Measurements from ENCODE around the gene VNN1.
A peak's percentile ranks its signal among the peaks of the same experiment; 100 is the strongest.
"Not testable (repeated sequence)": the region's sequence is repeated elsewhere in the genome, so short reads cannot be mapped to it uniquely, and the experiment has no call there.

The VNN1 gene

GRCh38 chr6:132719736-132720448, 6.0 kb upstream of the VNN1 start:
- DNase-seq (ENCODE audit: low read depth): no peak

- no peak for DNase-seq (ENCODE audit: low read depth)
These were observed 2.2 kb upstream of the VNN1 start for GRCh38 chr6:132715881-132716637.

GRCh38 chr6:132715204-132715603, 1.3 kb upstream of the VNN1 start:
- no peak for DNase-seq (ENCODE audit: low read depth)

GRCh38 chr6:132714160-132714559, 305 bp upstream of the VNN1 start:
- no peak for DNase-seq (ENCODE audit: low read depth)

- no peak for DNase-seq (ENCODE audit: low read depth)
These were observed 1.5 kb downstream of the VNN1 start for GRCh38 chr6:132712366-132712765.

GRCh38 chr6:132708771-132709170, 5.1 kb downstream of the VNN1 start:
- DNase-seq (ENCODE audit: low read depth): no peak

GRCh38 chr6:132708002-132708401, 5.9 kb downstream of the VNN1 start:
- no peak for DNase-seq (ENCODE audit: low read depth)

- DNase-seq (ENCODE audit: low read depth): not testable (repeated sequence)
These were observed 7.1 kb downstream of the VNN1 start for GRCh38 chr6:132706756-132707155.

- DNase-seq (ENCODE audit: low read depth): no peak
These were observed 9.9 kb downstream of the VNN1 start for GRCh38 chr6:132703936-132704335.

- DNase-seq (ENCODE audit: low read depth): no peak
These were observed 15.2 kb downstream of the VNN1 start for GRCh38 chr6:132698608-132699007.

- no peak for DNase-seq (ENCODE audit: low read depth)
These were observed 18.1 kb downstream of the VNN1 start for GRCh38 chr6:132695773-132696172.

GRCh38 chr6:132693478-132693877, 20.4 kb downstream of the VNN1 start:
- DNase-seq (ENCODE audit: low read depth): no peak

- no peak for DNase-seq (ENCODE audit: low read depth)
These were observed 23.2 kb downstream of the VNN1 start for GRCh38 chr6:132690678-132691077.

- no peak for DNase-seq (ENCODE audit: low read depth)
These were observed 26.5 kb downstream of the VNN1 start for GRCh38 chr6:132687306-132687705.

GRCh38 chr6:132686531-132686930, 27.3 kb downstream of the VNN1 start:
- no peak for DNase-seq (ENCODE audit: low read depth)

- no peak for DNase-seq (ENCODE audit: low read depth)
These were observed 28.8 kb downstream of the VNN1 start for GRCh38 chr6:132685009-132685408.

- DNase-seq (ENCODE audit: low read depth): no peak
These were observed 29.6 kb downstream of the VNN1 start for GRCh38 chr6:132684272-132684671.

- DNase-seq (ENCODE audit: low read depth): no peak
These were observed 30.3 kb downstream of the VNN1 start for GRCh38 chr6:132683543-132683942.

- DNase-seq (ENCODE audit: low read depth): not testable (repeated sequence)
These were observed 34.8 kb downstream of the VNN1 start for GRCh38 chr6:132679094-132679493.

- no peak for DNase-seq (ENCODE audit: low read depth)
These were observed 38.1 kb downstream of the VNN1 start for GRCh38 chr6:132675749-132676148.

GRCh38 chr6:132675002-132675401, 38.9 kb downstream of the VNN1 start:
- no peak for DNase-seq (ENCODE audit: low read depth)

- DNase-seq (ENCODE audit: low read depth): peak; percentile 18
These were observed 40.3 kb downstream of the VNN1 start for GRCh38 chr6:132673376-132674094.

- no peak for DNase-seq (ENCODE audit: low read depth)
These were observed 42.6 kb downstream of the VNN1 start for GRCh38 chr6:132671295-132671694.

Data from CMK (cell line).